RWPE2 (cell line): ENCODE data around the gene STIM1.

Source experiments
- ATAC-seq: fragments of 200-7000 bp; cut with Tn5 transposase; 3 replicates; pipeline ENCODE4 v1.9.1; 2021; ENCODE audit warnings: low read depth
- DNase-seq: peaks from one replicate; pipeline ENCODE4 v3.0.0-alpha.2; 2020; ENCODE audit warnings: low spot score
- H3K27ac ChIP-seq: fragments of 450-650 bp; 2 replicates; pipeline ENCODE4 v1.5.1; 2017; ENCODE audit warnings: mild to moderate bottlenecking; ENCODE audit not compliant: poor library complexity, severe bottlenecking
- H3K27me3 ChIP-seq: fragments of 250-450 bp; sonication (Bioruptor Pico); 2 replicates; pipeline ENCODE4 v1.5.1; 2021; ENCODE audit warnings: mild to moderate bottlenecking, moderate library complexity; ENCODE audit not compliant: insufficient read depth, poor library complexity, severe bottlenecking
- H3K36me3 ChIP-seq: fragments of 250-450 bp; sonication (Bioruptor Pico); 2 replicates; pipeline ENCODE4 v1.5.1; 2020; ENCODE audit warnings: low read depth, mild to moderate bottlenecking, moderate library complexity
- H3K4me1 ChIP-seq: fragments of 250-450 bp; sonication (Bioruptor Pico); 2 replicates; pipeline ENCODE4 v1.5.1; 2021; ENCODE audit warnings: mild to moderate bottlenecking, moderate library complexity; ENCODE audit not compliant: insufficient read depth, poor library complexity, severe bottlenecking
- H3K4me3 ChIP-seq: fragments of 250-450 bp; sonication (Bioruptor Pico); 2 replicates; pipeline ENCODE4 v1.5.1; 2021; ENCODE audit warnings: mild to moderate bottlenecking, moderate library complexity; ENCODE audit not compliant: severe bottlenecking
- H3K9me3 ChIP-seq: fragments of 250-450 bp; sonication (Bioruptor Pico); 2 replicates; pipeline ENCODE4 v1.5.1; 2021; ENCODE audit warnings: mild to moderate bottlenecking, moderate library complexity; ENCODE audit not compliant: severe bottlenecking
- TF ChIP-seq, protein P1 (sequence below): fragments of 450-650 bp; IDR thresholded peaks from one replicate; pipeline ENCODE4 v1.5.1; 2017; ENCODE audit warnings: mild to moderate bottlenecking, moderate library complexity; ENCODE audit not compliant: poor library complexity, severe bottlenecking

STIM1 gene

GRCh38 chr11:4061700-4062099 is 206.2 kb downstream of the STIM1 start:
- ATAC-seq, result no peak
- Histone ChIP-seq H3K4me3 (no peak overlapping the region), H3K4me1 (peaks cover 10% of the 10 kb centered on the region), H3K27me3 (no peaks in the 10 kb centered on the region), H3K9me3 (no peaks in the 10 kb centered on the region), H3K36me3 (0 out of 2 replicates have a peak, but pooled peaks cover 3% of the 10 kb centered on the region), H3K27ac (no peak overlapping the region)
- TF ChIP-seq, protein P1, sequence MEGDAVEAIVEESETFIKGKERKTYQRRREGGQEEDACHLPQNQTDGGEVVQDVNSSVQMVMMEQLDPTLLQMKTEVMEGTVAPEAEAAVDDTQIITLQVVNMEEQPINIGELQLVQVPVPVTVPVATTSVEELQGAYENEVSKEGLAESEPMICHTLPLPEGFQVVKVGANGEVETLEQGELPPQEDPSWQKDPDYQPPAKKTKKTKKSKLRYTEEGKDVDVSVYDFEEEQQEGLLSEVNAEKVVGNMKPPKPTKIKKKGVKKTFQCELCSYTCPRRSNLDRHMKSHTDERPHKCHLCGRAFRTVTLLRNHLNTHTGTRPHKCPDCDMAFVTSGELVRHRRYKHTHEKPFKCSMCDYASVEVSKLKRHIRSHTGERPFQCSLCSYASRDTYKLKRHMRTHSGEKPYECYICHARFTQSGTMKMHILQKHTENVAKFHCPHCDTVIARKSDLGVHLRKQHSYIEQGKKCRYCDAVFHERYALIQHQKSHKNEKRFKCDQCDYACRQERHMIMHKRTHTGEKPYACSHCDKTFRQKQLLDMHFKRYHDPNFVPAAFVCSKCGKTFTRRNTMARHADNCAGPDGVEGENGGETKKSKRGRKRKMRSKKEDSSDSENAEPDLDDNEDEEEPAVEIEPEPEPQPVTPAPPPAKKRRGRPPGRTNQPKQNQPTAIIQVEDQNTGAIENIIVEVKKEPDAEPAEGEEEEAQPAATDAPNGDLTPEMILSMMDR, result no peak
- no peak for DNase-seq

DNA sequence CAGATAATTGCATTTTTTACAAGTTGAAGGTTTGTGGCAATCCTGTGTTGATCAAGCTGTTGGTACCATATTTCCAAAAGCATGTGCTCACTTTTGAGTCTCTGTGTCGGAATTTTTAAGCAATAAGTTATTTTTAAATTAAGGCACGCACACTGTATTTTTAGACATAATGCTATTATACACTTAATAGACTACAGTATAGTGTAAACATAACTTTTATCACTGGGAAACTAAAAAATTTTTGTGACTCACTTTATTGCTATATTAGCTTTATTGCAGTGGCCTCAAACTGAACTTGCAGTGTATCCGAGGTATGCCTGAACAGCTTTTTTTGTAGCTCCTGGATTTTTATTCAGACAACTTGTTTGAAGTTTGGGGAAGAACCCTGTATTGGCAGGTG is 207.9 kb downstream of the STIM1 start:
- Histone ChIP-seq H3K4me3 (no peak overlapping the region), H3K36me3 (0 out of 2 replicates have a peak, but pooled peaks cover 3% of the 10 kb centered on the region), H3K4me1 (peaks cover 9% of the 10 kb centered on the region), H3K27me3 (no peaks in the 10 kb centered on the region), H3K9me3 (no peaks in the 10 kb centered on the region), H3K27ac (no peak overlapping the region)
- TF ChIP-seq, protein P1, result no peak
- ATAC-seq (no peak), DNase-seq (no peak)

GRCh38 chr11:4064278-4064955 is 209.0 kb downstream of the STIM1 start:
- Histone ChIP-seq H3K4me3 (no peak overlapping the region), H3K27ac (no peak overlapping the region), H3K4me1 (no peaks in the 10 kb centered on the region), H3K9me3 (no peaks in the 10 kb centered on the region), H3K36me3 (0 out of 2 replicates have a peak, but pooled peaks cover 3% of the 10 kb centered on the region), H3K27me3 (no peaks in the 10 kb centered on the region)
- DNase-seq (no peak), ATAC-seq (no peak)
- TF ChIP-seq, protein P1, result no peak

DNA sequence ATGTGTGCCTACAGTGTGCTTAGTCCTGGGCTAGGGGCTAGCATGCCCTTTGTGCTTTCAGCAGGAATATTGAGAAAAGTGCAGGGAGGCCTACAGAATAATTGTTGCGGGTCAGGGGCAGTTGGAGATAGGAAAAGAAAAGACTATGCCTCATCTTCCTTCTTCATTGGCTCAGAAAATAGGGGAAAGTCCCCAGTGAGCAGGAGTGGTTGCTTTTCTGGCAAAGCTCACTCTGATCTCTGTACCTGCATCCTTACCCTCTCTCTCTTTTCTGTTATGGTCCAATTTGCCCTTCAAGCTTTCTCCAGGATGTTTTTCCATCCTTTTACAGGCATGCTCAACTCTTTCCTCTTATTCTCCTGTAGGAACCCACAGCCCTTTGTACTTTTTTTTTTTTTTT is 209.6 kb downstream of the STIM1 start:
- H3K4me3 ChIP-seq, result no peak overlapping the region
- no peaks in the 10 kb centered on the region for H3K36me3 ChIP-seq
- no peaks in the 10 kb centered on the region for H3K4me1 ChIP-seq
- DNase-seq (no peak), ATAC-seq (no peak)
- TF ChIP-seq, protein P1, result no peak
- H3K9me3 ChIP-seq, result no peaks in the 10 kb centered on the region
- H3K27ac ChIP-seq, result no peak overlapping the region
- H3K27me3 ChIP-seq, result no peaks in the 10 kb centered on the region

GRCh38 chr11:4065601-4066377 is 210.3 kb downstream of the STIM1 start:
- TF ChIP-seq, protein P1, result no peak
- DNase-seq, result no peak
- no peaks in the 10 kb centered on the region for H3K4me1 ChIP-seq
- H3K27ac ChIP-seq, result no peak overlapping the region
- no peaks in the 10 kb centered on the region for H3K36me3 ChIP-seq
- no peak for ATAC-seq
- no peaks in the 10 kb centered on the region for H3K27me3 ChIP-seq
- H3K9me3 ChIP-seq, result no peaks in the 10 kb centered on the region
- no peak overlapping the region for H3K4me3 ChIP-seq
